Right hindlimb (tissue), 1 donor: ENCODE measurements around the gene HMX1.

Experiments used
- DNase-seq: peaks from one replicate; pipeline ENCODE4 v3.0.0-alpha.2; 2018

The HMX1 gene

GRCh38 chr4:8891646-8892555 lies 20.3 kb upstream of the HMX1 start:
- DNase-seq, result no peak

GRCh38 chr4:8891255-8891645 lies 19.6 kb upstream of the HMX1 start:
- no peak for DNase-seq

- no peak for DNase-seq
Measured at GRCh38 chr4:8888856-8889255, 17.2 kb upstream of the HMX1 start.

- DNase-seq, result no peak
Measured at GRCh38 chr4:8886612-8887406, 15.2 kb upstream of the HMX1 start.

- no peak for DNase-seq
Measured at GRCh38 chr4:8882239-8882638, 10.6 kb upstream of the HMX1 start.

GRCh38 chr4:8880851-8881250 lies 9.2 kb upstream of the HMX1 start:
- DNase-seq, result no peak

GRCh38 chr4:8879574-8879973 lies 7.9 kb upstream of the HMX1 start:
- no peak for DNase-seq

- no peak for DNase-seq
Measured at GRCh38 chr4:8878421-8878820, 6.8 kb upstream of the HMX1 start.

GRCh38 chr4:8877780-8878040 lies 6.1 kb upstream of the HMX1 start:
- DNase-seq, result no peak

GRCh38 chr4:8876982-8877779 lies 5.5 kb upstream of the HMX1 start:
- no peak for DNase-seq

GRCh38 chr4:8874896-8875680 lies 3.4 kb upstream of the HMX1 start:
- DNase-seq, result no peak

- DNase-seq, result no peak
Measured at GRCh38 chr4:8874003-8874895, 2.6 kb upstream of the HMX1 start.

GRCh38 chr4:8872402-8873291 lies 1.0 kb upstream of the HMX1 start:
- DNase-seq, result no peak

GRCh38 chr4:8870647-8871416 lies 807 bp downstream of the HMX1 start:
- DNase-seq, result no peak

- no peak for DNase-seq
Measured at GRCh38 chr4:8869898-8870646, 1.6 kb downstream of the HMX1 start.

- no peak for DNase-seq
Measured at GRCh38 chr4:8869002-8869897, 2.4 kb downstream of the HMX1 start.

- no peak for DNase-seq
Measured at GRCh38 chr4:8868321-8869001, 3.2 kb downstream of the HMX1 start.
